HS-5 (cell line): ENCODE results near the gene TLX3.
A peak's percentile ranks its signal among the peaks of the same experiment; 100 is the strongest.
"Not testable (repeated sequence)": the region's sequence is repeated elsewhere in the genome, so short reads cannot be mapped to it uniquely, and the experiment has no call there.

Experiments
- DNase-seq: peaks from one replicate; pipeline ENCODE4 v3.0.0-alpha.2; 2012; ENCODE audit warnings: low read depth

TLX3 gene

DNA sequence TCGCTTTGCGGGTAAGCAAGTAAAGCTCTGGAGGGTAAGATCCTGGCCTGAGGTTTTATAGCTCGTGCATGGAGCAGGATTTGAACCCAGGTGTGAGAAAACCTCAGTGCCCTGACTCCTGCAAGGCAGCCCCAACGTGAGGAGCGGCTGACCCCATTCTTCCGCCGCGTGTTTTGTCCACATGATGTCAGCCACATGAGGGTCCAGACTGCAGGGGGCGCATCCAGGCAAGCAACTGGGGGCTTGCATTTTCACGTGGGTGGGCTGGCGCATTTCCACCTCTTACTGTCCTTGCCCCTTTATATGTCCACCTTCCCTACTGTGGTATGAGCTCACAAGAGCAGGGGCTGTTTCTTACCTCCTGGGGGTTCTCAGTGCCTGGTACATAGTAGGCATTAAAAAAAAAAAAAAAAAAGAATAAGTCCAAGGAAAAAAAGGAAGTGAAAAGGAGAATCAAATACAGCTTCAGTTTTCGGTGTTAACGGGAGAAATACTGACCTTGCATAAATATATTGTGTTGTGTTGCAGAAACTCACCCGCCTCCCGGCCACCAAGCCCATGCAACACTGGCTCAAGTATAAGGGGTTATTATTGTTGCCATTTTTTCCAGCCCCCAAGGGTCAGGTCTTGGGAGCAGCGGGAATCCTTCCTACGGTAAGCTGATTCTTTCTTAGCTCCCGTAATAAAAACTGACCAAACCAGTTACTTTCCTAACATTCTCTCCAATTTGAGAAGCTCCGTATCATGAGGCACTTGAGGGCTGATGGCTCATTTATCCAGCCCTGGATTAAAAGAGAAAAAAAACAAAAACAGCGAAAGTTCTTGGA, 15.0 kb downstream of the TLX3 start:
- DNase-seq = no peak

DNA sequence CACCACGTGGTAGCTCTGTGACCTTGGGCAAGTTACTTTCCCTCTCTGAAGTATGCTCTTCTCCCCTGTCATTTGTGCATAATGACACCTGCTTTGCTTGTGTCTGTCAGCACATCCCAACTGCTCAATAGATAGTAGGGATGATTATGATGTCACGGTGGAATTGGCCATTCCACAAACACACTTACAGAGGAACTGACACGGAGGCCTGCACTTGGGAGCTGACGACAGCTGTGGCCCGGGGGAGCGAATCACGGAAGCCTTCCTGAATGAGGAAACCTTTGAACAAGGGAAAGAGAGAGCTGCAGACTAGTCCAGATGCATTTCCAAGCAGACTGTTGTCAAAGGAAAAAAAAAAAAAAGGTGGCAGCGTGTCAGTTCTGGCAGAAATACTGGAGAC, 21.0 kb downstream of the TLX3 start:
- no peak for DNase-seq

- no peak for DNase-seq
Observed at GRCh38 chr5:171335616-171336015, 26.6 kb downstream of the TLX3 start.

- peak; percentile 37 for DNase-seq
Observed at GRCh38 chr5:171336521-171337209, 27.6 kb downstream of the TLX3 start.

GRCh38 chr5:171337210-171337569, 28.1 kb downstream of the TLX3 start:
- no peak for DNase-seq

DNA sequence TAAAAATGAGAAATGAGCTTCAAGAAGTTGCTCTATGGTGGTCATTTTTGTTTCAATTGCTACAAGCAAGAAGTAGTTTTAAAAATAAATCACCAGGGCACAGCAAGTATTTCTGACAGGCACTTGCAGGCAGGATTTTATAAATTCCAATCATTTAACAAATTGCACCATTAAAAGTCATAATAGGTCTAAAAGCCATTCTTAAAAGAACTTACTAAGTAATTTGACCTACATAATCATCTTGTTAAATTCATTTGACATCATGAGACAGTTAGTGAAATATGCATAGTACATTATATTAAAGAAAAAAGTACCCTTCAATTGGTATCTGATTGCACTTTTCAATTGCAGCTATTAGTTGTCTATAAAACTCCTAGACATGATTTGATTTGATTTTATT, 31.0 kb downstream of the TLX3 start:
- no peak for DNase-seq

- DNase-seq = no peak
Observed at GRCh38 chr5:171340491-171340890, 31.4 kb downstream of the TLX3 start.

GRCh38 chr5:171342362-171343111, 33.5 kb downstream of the TLX3 start:
- no peak for DNase-seq

- no peak for DNase-seq
Observed at GRCh38 chr5:171344936-171345608, 36.0 kb downstream of the TLX3 start.

DNA sequence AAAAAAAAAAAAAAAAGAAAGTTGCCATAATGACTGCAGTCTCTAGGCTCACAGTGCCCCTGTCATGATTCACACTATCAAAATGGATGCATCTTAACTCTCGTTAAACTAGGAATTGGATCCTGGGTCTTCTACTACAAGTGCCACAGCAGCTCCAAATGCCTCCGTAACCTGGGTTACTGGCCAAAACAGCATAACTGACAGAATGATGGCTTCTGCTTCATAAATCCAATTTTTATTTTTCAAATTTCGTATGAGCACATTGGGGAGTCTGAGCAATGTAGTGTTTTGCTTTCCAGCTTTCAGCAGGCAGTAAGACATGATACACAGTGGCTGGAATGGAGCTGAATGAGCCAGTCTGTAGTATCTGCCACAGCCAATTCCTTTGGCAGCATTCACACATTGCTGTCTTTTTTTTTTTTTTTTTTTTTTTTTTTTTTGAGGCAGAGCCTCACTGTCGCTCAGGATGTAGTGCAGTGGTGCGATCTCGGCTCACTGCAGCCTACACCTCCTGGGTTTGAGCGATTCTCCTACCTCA, 42.6 kb downstream of the TLX3 start:
- DNase-seq = no peak

DNA sequence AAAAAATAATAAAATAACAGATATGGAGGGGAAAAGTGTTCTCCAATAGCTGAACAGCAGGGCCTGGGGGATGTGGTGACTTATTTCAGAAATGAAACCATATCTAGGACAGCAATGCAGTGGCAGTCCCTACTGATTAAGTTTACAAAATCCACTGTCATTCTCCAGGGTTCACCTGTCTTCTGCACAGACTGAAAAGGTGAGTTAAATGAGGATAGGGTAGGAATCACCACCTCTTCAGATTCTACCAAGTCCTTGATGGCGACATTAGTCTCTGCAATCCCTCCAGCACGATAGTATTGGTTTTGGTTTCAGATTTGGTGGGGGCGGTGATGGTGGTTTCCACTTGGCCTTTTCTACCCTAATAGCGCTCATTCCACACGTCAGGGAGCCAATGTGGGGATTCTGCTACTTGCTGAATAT, 46.3 kb downstream of the TLX3 start:
- no peak for DNase-seq

GRCh38 chr5:171357843-171358242, 48.8 kb downstream of the TLX3 start:
- no peak for DNase-seq

- not testable (repeated sequence) for DNase-seq
Observed at GRCh38 chr5:171361151-171361550, 52.1 kb downstream of the TLX3 start.
